ENCODE data around the gene ITGB2. TPM values are rescaled to one million over a fixed set of nuclear protein-coding genes. Genes with fewer than 3 reads are reported as not detected.

The ITGB2 gene
- total RNA-seq, 4 donors from 2014 or later = 18.4 to 40.7 (median 20.4) TPM

GRCh38 chr21:44888581-44889550 is 31.8 kb downstream of the ITGB2 start:
- intact Hi-C loops (cut with DNase I; ENCODE audit: low total_unique reads) = loop anchor here (5.0 kb wide), 1 partner anchor 1448 kb away; no protein-coding TSS in a partner anchor
- 65 to 67% methylated on average over 18 to 39 of the region's 64 CpGs for WGBS, 2 donors

GRCh38 chr21:44887807-44888580 is 32.7 kb downstream of the ITGB2 start:
- TF ChIP-seq POLR2A (IDR thresholded peaks at IDR 0.05) (no peak), CTCF (IDR thresholded peaks at IDR 0.05) (no peak)
- intact Hi-C loops (cut with DNase I; ENCODE audit: low total_unique reads) = loop anchor here (5.0 kb wide), 1 partner anchor 1449 kb away; no protein-coding TSS in a partner anchor
- no peak for DNase-seq (ENCODE audit: low spot score in 2 of 2)
- no peak overlapping the region for H3K4me3 ChIP-seq (ENCODE audit: low read depth, poor library complexity, severe bottlenecking)
- 85 to 89% methylated on average over 14 to 16 of the region's 24 CpGs for WGBS, 2 donors

More at GRCh38 chr21:44888581-44889550, 31.8 kb downstream of the ITGB2 start:
- no peak for TF ChIP-seq CTCF (IDR thresholded peaks at IDR 0.05)
- no peak for TF ChIP-seq POLR2A (IDR thresholded peaks at IDR 0.05)
- no peak for DNase-seq (ENCODE audit: low spot score in 2 of 2)
- no peak overlapping the region for H3K4me3 ChIP-seq (ENCODE audit: low read depth, poor library complexity, severe bottlenecking)

- intact Hi-C loops (cut with DNase I; ENCODE audit: low total_unique reads) = loop anchor here (5.0 kb wide), 1 partner anchor 1450 kb away; no protein-coding TSS in a partner anchor
- no peak for TF ChIP-seq CTCF (IDR thresholded peaks at IDR 0.05)
- 83 to 91% methylated on average over 5 to 11 of the region's 11 CpGs for WGBS, 2 donors
- no peak overlapping the region for H3K4me3 ChIP-seq (ENCODE audit: low read depth, poor library complexity, severe bottlenecking)
- no peak for DNase-seq (ENCODE audit: low spot score in 2 of 2)
These were observed 33.4 kb downstream of the ITGB2 start for GRCh38 chr21:44887126-44887806.

- H3K4me3 ChIP-seq (ENCODE audit: low read depth, poor library complexity, severe bottlenecking) = no peak overlapping the region
- TF ChIP-seq CTCF (IDR thresholded peaks at IDR 0.05) (no peak), POLR2A (IDR thresholded peaks at IDR 0.05) (no peak)
- intact Hi-C loops (cut with DNase I; ENCODE audit: low total_unique reads) = loop anchor here (5.0 kb wide), 1 partner anchor 1451 kb away; no protein-coding TSS in a partner anchor
- WGBS, 2 donors = 86 to 87% methylated on average over 40 to 44 of the region's 44 CpGs
- no peak for DNase-seq (ENCODE audit: low spot score in 2 of 2)
These were observed 34.3 kb downstream of the ITGB2 start for GRCh38 chr21:44886113-44887075.

Data from lower leg skin (tissue), 4 donors.